Neural cell (in vitro differentiated cells): ENCODE data around the gene CD6.

Experiments used
- CTCF ChIP-seq: fragments of 450-650 bp; IDR thresholded peaks from 2 replicates; pipeline ENCODE4 v1.5.1; 2014; ENCODE audit warnings: antibody characterized with exemption, mild to moderate bottlenecking, moderate library complexity; ENCODE audit not compliant: poor library complexity, severe bottlenecking
- EZH2 ChIP-seq: fragments of 200-600, 300-800 bp; shearing (Covaris generic), sonication (generic); IDR thresholded peaks from 2 replicates; pipeline ENCODE4 v1.6.1; 2014; ENCODE audit warnings: antibody characterized with exemption, low read length, borderline replicate concordance, mild to moderate bottlenecking; ENCODE audit not compliant: insufficient read depth, poor library complexity, severe bottlenecking
- RAD21 ChIP-seq: fragments of 450-650 bp; conservative IDR thresholded peaks from 2 replicates; pipeline ENCODE4 v1.6.1; 2014; ENCODE audit warnings: antibody characterized with exemption, mild to moderate bottlenecking, moderate library complexity
- TAF1 ChIP-seq: IDR thresholded peaks from 2 replicates; pipeline ENCODE4 v1.6.1; 2012; ENCODE audit warnings: low read depth
- TF ChIP-seq, protein P1 (sequence below): IDR thresholded peaks from 2 replicates; pipeline ENCODE4 v1.6.1; 2012; ENCODE audit warnings: borderline replicate concordance

- TF ChIP-seq CTCF (no peak), RAD21 (no peak), EZH2 (no peak), TAF1 (no peak)
- TF ChIP-seq, protein P1, sequence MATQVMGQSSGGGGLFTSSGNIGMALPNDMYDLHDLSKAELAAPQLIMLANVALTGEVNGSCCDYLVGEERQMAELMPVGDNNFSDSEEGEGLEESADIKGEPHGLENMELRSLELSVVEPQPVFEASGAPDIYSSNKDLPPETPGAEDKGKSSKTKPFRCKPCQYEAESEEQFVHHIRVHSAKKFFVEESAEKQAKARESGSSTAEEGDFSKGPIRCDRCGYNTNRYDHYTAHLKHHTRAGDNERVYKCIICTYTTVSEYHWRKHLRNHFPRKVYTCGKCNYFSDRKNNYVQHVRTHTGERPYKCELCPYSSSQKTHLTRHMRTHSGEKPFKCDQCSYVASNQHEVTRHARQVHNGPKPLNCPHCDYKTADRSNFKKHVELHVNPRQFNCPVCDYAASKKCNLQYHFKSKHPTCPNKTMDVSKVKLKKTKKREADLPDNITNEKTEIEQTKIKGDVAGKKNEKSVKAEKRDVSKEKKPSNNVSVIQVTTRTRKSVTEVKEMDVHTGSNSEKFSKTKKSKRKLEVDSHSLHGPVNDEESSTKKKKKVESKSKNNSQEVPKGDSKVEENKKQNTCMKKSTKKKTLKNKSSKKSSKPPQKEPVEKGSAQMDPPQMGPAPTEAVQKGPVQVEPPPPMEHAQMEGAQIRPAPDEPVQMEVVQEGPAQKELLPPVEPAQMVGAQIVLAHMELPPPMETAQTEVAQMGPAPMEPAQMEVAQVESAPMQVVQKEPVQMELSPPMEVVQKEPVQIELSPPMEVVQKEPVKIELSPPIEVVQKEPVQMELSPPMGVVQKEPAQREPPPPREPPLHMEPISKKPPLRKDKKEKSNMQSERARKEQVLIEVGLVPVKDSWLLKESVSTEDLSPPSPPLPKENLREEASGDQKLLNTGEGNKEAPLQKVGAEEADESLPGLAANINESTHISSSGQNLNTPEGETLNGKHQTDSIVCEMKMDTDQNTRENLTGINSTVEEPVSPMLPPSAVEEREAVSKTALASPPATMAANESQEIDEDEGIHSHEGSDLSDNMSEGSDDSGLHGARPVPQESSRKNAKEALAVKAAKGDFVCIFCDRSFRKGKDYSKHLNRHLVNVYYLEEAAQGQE: no peak
These were observed 44.4 kb upstream of the CD6 start for GRCh38 chr11:60927061-60927592.
